ENCODE measurements around the gene ENPP7. TPM values are rescaled to one million over a fixed set of nuclear protein-coding genes. Genes with fewer than 3 reads are reported as not detected.

ENPP7 gene
- polyA plus RNA-seq, 1 donor (not counting 4 experiments of a cell fraction or from before 2014, with no cell fraction given) = not detected

- no peak for DNase-seq (ENCODE audit: low read depth, low spot score)
- H2AFZ ChIP-seq (ENCODE audit: control insufficient read depth, low read length) = no peak overlapping the region
- no peak overlapping the region for H3K27ac ChIP-seq (ENCODE audit: control insufficient read depth, insufficient read depth, low read length)
- no peaks in the 10 kb centered on the region for H3K79me2 ChIP-seq (ENCODE audit: control insufficient read depth, insufficient read depth, low read length)
- peaks cover 6% of the 10 kb centered on the region for H3K4me1 ChIP-seq (ENCODE audit: control insufficient read depth, extremely low read depth, insufficient read depth, low read length)
- no peaks in the 10 kb centered on the region for H3K9me1 ChIP-seq (ENCODE audit: control insufficient read depth, extremely low read depth, insufficient read depth, low read length)
- no peaks in the 10 kb centered on the region for H3K36me3 ChIP-seq (ENCODE audit: control insufficient read depth in 2 of 2, extremely low read depth in 1 of 2, insufficient read depth in 2 of 2, low read length in 2 of 2)
- no peak overlapping the region for H3K4me2 ChIP-seq (ENCODE audit: control insufficient read depth, extremely low read depth, insufficient read depth, low read depth, low read length)
- H3K9ac ChIP-seq (ENCODE audit: control insufficient read depth, extremely low read depth, insufficient read depth, low read length) = no peak overlapping the region
- no peaks in the 10 kb centered on the region for H3K27me3 ChIP-seq (ENCODE audit: control insufficient read depth, extremely low read depth, insufficient read depth, low read length)
- H4K20me1 ChIP-seq (ENCODE audit: control insufficient read depth, extremely low read depth, insufficient read depth, low read length) = no peaks in the 10 kb centered on the region
- FAIRE-seq = no peak
- H3K9me3 ChIP-seq (ENCODE audit: control insufficient read depth, low read depth, low read length) = no peaks in the 10 kb centered on the region
- no peak overlapping the region for H3K4me3 ChIP-seq (ENCODE audit: control insufficient read depth in 2 of 3, extremely low read depth in 1 of 3, insufficient read depth in 2 of 3, low read depth in 1 of 3, low read length in 3 of 3)
- dilution Hi-C loops (cut with MboI; ENCODE audit: extremely low pct_ligation_motif_present, low sequenced_read_pairs) = no loop called here
- TF ChIP-seq EZH2 (IDR thresholded peaks at IDR 0.05; ENCODE audit: low read length) (no peak), CTCF (optimal IDR thresholded peaks at IDR 0.05 in 1 of 3, IDR thresholded peaks at IDR 0.05 in 1 of 3, conservative IDR thresholded peaks at IDR 0.05 in 1 of 3; ENCODE audit: extremely low read depth in 1 of 3, insufficient read depth in 2 of 3, low read length in 3 of 3) (no peak)
Observed at GRCh38 chr17:79761894-79762589, 31.3 kb downstream of the ENPP7 start.

DNA sequence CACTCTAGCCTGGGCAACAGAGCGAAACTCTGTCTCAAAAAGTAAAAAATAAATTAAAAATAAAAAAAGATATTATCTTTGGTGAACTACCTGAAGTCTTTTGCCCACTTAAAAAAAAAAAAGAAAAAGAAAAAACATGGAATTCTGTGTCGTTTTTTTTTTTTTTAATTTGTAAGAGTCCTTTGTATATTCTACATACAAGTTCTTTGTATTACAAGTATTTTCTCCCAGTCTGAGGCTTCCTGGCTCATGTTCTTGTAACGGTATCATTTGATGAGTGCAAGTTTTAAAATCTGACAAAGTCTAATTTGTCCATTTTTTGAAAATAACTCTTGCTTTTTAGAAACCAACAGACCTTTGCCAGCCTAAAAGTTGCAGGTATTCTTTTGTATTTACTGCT is 35.0 kb downstream of the ENPP7 start:
- dilution Hi-C loops (cut with MboI; ENCODE audit: extremely low pct_ligation_motif_present, low sequenced_read_pairs) = no loop called here
- no peak overlapping the region for H3K4me2 ChIP-seq (ENCODE audit: control insufficient read depth, extremely low read depth, insufficient read depth, low read depth, low read length)
- no peak for TF ChIP-seq EZH2 (IDR thresholded peaks at IDR 0.05; ENCODE audit: low read length)
- TF ChIP-seq CTCF (optimal IDR thresholded peaks at IDR 0.05 in 1 of 3, IDR thresholded peaks at IDR 0.05 in 1 of 3, conservative IDR thresholded peaks at IDR 0.05 in 1 of 3; ENCODE audit: extremely low read depth in 1 of 3, insufficient read depth in 2 of 3, low read length in 3 of 3) = no peak
- H3K79me2 ChIP-seq (ENCODE audit: control insufficient read depth, insufficient read depth, low read length) = no peaks in the 10 kb centered on the region
- no peaks in the 10 kb centered on the region for H3K9me3 ChIP-seq (ENCODE audit: control insufficient read depth, low read depth, low read length)
- H2AFZ ChIP-seq (ENCODE audit: control insufficient read depth, low read length) = no peak overlapping the region
- H3K27ac ChIP-seq (ENCODE audit: control insufficient read depth, insufficient read depth, low read length) = no peak overlapping the region
- H4K20me1 ChIP-seq (ENCODE audit: control insufficient read depth, extremely low read depth, insufficient read depth, low read length) = no peaks in the 10 kb centered on the region
- no peak for DNase-seq (ENCODE audit: low read depth, low spot score)
- H3K27me3 ChIP-seq (ENCODE audit: control insufficient read depth, extremely low read depth, insufficient read depth, low read length) = peaks cover 5% of the 10 kb centered on the region
- no peaks in the 10 kb centered on the region for H3K9me1 ChIP-seq (ENCODE audit: control insufficient read depth, extremely low read depth, insufficient read depth, low read length)
- peaks cover 3% of the 10 kb centered on the region for H3K4me1 ChIP-seq (ENCODE audit: control insufficient read depth, extremely low read depth, insufficient read depth, low read length)
- H3K9ac ChIP-seq (ENCODE audit: control insufficient read depth, extremely low read depth, insufficient read depth, low read length) = no peak overlapping the region
- H3K4me3 ChIP-seq (ENCODE audit: control insufficient read depth in 2 of 3, extremely low read depth in 1 of 3, insufficient read depth in 2 of 3, low read depth in 1 of 3, low read length in 3 of 3) = no peak overlapping the region
- no peak for FAIRE-seq
- no peaks in the 10 kb centered on the region for H3K36me3 ChIP-seq (ENCODE audit: control insufficient read depth in 2 of 2, extremely low read depth in 1 of 2, insufficient read depth in 2 of 2, low read length in 2 of 2)
